Limb (tissue), 2 donors: Measurements from ENCODE around the gene NAP1L3.

Source experiments
- DNase-seq, 2 donors: peaks; one replicate each; pipeline ENCODE4 v3.0.0-alpha.2; 2016; ENCODE audit errors: extremely low spot score in 2 of 2

NAP1L3 gene

GRCh38 chrX:93673056-93673868 is at the start of gene NAP1L3:
Gene NAP1L3, minus strand, starts transcription at chrX:93673578. Its CDS starts 274 bp downstream, at chrX:93673304.
- DNase-seq, result peak; percentile 83 to 85

GRCh38 chrX:93711076-93711475 is 37.7 kb upstream of the NAP1L3 start:
- no peak for DNase-seq

GRCh38 chrX:93703701-93704100 is 30.3 kb upstream of the NAP1L3 start:
- no peak for DNase-seq

GRCh38 chrX:93695981-93696380 is 22.6 kb upstream of the NAP1L3 start:
- no peak for DNase-seq

- DNase-seq, result peak in 1 of 2 donors; percentile 32
Observed at GRCh38 chrX:93673869-93674271, 492 bp upstream of the NAP1L3 start, which contains the start of gene FAM133A. Gene FAM133A, plus strand, starts transcription at chrX:93674206. Its CDS starts 35,214 bp downstream, at chrX:93709420.

GRCh38 chrX:93660575-93660974 is 12.8 kb downstream of the NAP1L3 start:
- no peak for DNase-seq

GRCh38 chrX:93649381-93649780 is 24.0 kb downstream of the NAP1L3 start:
- DNase-seq, result no peak

GRCh38 chrX:93637591-93637990 is 35.8 kb downstream of the NAP1L3 start:
- no peak for DNase-seq
